DND-41 (cell line): ENCODE data around the gene ALDH16A1.

Experiments
- CTCF ChIP-seq: IDR thresholded peaks from 2 replicates; pipeline ENCODE4 v1.5.1; 2012; ENCODE audit warnings: borderline replicate concordance, low read length, moderate library complexity, mild to moderate bottlenecking; ENCODE audit not compliant: poor library complexity, severe bottlenecking; ENCODE audit errors: extremely low read depth
- EZH2 ChIP-seq: IDR thresholded peaks from 3 replicates; pipeline ENCODE4 v1.6.1; 2012; ENCODE audit warnings: borderline replicate concordance, low read depth, mild to moderate bottlenecking, moderate library complexity, low read length, inconsistent platforms; ENCODE audit not compliant: severe bottlenecking

- no peak for TF ChIP-seq EZH2
- no peak for TF ChIP-seq CTCF
Observed at GRCh38 chr19:49498475-49498874, 45.5 kb downstream of the ALDH16A1 start.
